ENCODE measurements around the gene UGT8.

Gene UGT8

DNA sequence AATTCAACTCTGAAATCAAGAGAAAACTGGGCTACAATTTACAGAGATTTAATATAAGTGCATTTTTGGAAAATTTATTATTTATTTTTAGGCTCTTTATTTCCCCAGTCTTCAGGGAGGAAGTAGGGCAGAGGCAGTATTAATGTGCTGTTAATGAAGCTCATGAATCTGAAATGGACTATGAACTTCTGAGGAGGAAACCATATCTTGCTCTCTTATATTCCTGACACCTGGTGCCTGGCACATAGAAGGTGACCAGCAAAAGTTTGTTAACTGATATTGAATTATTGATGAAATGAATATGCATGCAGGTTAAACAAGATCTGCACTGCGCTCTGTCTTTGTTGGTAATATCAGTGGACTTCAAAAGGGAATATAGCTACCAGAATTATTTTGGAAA is 55.1 kb downstream of the UGT8 start:
- Histone ChIP-seq H3K9me3 (ENCODE audit: severe bottlenecking) (no peaks in the 10 kb centered on the region), H3K27ac (no peak overlapping the region), H3K27me3 (ENCODE audit: insufficient read depth, low read depth, severe bottlenecking) (no peaks in the 10 kb centered on the region), H3K36me3 (no peaks in the 10 kb centered on the region), H3K4me3 (ENCODE audit: low read depth, low read length) (no peak overlapping the region)
- no peak for DNase-seq
- TF ChIP-seq, protein P1, sequence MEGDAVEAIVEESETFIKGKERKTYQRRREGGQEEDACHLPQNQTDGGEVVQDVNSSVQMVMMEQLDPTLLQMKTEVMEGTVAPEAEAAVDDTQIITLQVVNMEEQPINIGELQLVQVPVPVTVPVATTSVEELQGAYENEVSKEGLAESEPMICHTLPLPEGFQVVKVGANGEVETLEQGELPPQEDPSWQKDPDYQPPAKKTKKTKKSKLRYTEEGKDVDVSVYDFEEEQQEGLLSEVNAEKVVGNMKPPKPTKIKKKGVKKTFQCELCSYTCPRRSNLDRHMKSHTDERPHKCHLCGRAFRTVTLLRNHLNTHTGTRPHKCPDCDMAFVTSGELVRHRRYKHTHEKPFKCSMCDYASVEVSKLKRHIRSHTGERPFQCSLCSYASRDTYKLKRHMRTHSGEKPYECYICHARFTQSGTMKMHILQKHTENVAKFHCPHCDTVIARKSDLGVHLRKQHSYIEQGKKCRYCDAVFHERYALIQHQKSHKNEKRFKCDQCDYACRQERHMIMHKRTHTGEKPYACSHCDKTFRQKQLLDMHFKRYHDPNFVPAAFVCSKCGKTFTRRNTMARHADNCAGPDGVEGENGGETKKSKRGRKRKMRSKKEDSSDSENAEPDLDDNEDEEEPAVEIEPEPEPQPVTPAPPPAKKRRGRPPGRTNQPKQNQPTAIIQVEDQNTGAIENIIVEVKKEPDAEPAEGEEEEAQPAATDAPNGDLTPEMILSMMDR (IDR thresholded peaks at IDR 0.05; ENCODE audit: low read depth, low read length), result no peak

DNA sequence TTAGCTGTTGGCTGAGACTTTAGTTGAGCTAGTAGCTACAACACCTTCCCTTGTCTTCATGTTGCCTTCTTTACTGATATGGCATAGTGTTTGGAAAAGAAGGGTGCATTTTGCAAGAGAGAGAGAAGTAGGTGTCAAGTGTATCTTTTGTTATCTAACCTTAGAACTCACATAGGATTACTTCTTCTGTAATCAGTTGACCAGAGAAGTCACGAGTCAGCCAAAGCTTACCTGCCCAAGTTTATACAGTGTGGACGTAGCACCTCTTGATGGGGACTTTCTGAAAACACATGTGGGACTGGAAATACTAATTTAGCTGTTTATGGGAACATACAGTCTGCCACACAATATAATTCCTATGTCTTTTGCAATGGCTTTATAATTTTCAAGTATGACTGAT is 56.0 kb downstream of the UGT8 start:
- DNase-seq, result no peak
- TF ChIP-seq, protein P1 (IDR thresholded peaks at IDR 0.05; ENCODE audit: low read depth, low read length), result no peak
- Histone ChIP-seq H3K36me3 (no peaks in the 10 kb centered on the region), H3K4me3 (ENCODE audit: low read depth, low read length) (no peak overlapping the region), H3K27me3 (ENCODE audit: insufficient read depth, low read depth, severe bottlenecking) (no peaks in the 10 kb centered on the region), H3K9me3 (ENCODE audit: severe bottlenecking) (no peaks in the 10 kb centered on the region), H3K27ac (no peak overlapping the region)

DNA sequence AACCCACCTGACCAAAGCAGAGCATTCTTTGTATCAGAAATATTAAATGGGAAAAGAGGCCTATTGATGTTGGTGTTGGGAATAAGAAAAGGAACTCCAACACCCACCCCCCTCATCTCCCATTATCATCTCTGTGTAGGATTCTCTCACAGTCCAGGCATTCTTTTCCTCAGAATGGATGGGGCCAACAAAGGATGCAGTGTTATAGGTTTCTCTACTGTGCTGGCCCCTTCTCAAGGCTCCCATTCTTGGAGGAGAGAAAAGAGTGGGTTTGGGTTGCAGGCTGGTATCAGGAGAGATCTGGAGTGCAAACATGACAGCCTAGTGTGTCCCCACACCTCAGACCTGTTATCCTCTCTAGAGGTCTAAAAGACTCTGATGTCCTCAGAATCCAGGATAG is 59.6 kb downstream of the UGT8 start:
- Histone ChIP-seq H3K27me3 (ENCODE audit: insufficient read depth, low read depth, severe bottlenecking) (no peaks in the 10 kb centered on the region), H3K4me3 (ENCODE audit: low read depth, low read length) (no peak overlapping the region), H3K9me3 (ENCODE audit: severe bottlenecking) (no peaks in the 10 kb centered on the region), H3K27ac (no peak overlapping the region), H3K36me3 (no peaks in the 10 kb centered on the region)
- DNase-seq, result no peak
- TF ChIP-seq, protein P1 (IDR thresholded peaks at IDR 0.05; ENCODE audit: low read depth, low read length), result no peak

DNA sequence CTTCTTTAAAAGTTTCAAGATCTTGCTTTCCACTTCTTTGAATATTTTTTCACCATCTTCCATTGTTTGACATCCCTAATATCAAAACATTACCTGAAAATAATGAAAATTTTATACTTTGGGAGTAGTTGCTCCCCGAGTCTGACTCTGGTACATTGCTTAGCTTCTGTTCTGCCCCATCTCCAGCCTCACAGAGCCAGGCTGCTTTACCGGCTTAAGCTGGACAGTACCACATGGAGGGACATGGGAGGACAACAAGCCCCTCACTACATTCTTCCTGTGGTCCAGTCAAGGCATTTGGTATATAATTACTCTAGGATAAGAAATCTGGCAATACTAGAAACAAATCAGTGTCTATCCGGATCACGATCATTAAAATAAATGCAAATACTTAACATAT is 60.2 kb downstream of the UGT8 start:
- no peaks in the 10 kb centered on the region for H3K9me3 ChIP-seq (ENCODE audit: severe bottlenecking)
- no peaks in the 10 kb centered on the region for H3K27me3 ChIP-seq (ENCODE audit: insufficient read depth, low read depth, severe bottlenecking)
- DNase-seq, result no peak

DNA sequence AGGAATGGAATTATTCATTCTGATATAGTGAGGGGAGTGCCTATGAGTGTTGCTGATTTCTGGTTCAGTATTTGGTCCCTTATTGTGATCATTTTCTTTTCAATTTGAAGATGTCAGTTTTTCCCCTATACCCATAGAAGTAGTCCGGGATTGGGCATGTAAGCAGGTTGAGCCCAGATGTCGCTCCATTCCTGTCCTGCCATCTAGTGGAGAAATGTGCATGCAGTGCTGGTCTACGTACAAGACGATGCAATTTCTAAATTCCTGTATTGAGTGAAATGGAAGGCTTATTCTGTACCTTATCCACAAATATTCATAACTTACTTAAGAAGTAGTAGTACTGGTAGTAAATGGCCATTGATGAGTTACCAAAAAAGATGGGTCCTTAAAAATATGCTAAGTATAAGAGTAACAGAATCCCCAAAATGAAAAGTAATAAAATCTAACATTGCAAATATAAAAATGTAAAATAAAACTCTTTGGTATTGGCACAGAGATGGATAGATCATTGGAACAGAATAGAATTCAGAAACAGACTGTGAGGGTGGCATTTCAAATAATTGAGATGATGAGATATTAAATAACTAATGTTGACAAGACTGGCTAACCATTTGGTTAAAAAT is 60.9 kb downstream of the UGT8 start:
- DNase-seq, result peak; percentile 82
- Histone ChIP-seq H3K9me3 (ENCODE audit: severe bottlenecking) (no peaks in the 10 kb centered on the region), H3K4me3 (ENCODE audit: low read depth, low read length) (no peak overlapping the region), H3K27me3 (ENCODE audit: insufficient read depth, low read depth, severe bottlenecking) (no peaks in the 10 kb centered on the region), H3K27ac (no peak overlapping the region), H3K36me3 (no peaks in the 10 kb centered on the region)
- TF ChIP-seq, protein P1 (IDR thresholded peaks at IDR 0.05; ENCODE audit: low read depth, low read length), result peak; percentile 93

More for the DNA sequence above, 60.2 kb downstream of the UGT8 start:
- H3K36me3 ChIP-seq, result no peaks in the 10 kb centered on the region
- no peak overlapping the region for H3K4me3 ChIP-seq (ENCODE audit: low read depth, low read length)
- TF ChIP-seq, protein P1 (IDR thresholded peaks at IDR 0.05; ENCODE audit: low read depth, low read length), result no peak
- no peak overlapping the region for H3K27ac ChIP-seq

DNA sequence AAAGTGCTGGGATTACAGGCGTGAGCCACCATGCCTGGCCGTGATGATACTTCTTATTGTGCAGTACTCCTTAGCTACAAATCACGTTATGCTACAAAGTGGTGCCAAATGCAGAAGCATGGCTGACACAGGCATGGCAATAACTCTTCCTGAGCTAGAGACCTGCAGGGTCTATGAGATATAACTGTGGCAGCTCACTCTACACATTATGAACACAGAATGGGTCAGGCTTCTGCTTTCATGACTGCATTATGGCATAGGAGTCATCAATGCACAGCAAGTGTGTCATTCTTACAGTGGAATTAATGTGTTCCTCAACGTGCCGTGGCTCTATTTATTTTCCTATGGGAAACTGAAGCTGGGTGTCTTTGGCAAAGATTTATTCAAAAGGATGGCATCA is 64.5 kb downstream of the UGT8 start:
- H3K27ac ChIP-seq, result no peak overlapping the region
- H3K9me3 ChIP-seq (ENCODE audit: severe bottlenecking), result no peaks in the 10 kb centered on the region
- DNase-seq, result no peak
- TF ChIP-seq, protein P1 (IDR thresholded peaks at IDR 0.05; ENCODE audit: low read depth, low read length), result no peak
- H3K4me3 ChIP-seq (ENCODE audit: low read depth, low read length), result no peak overlapping the region
- H3K27me3 ChIP-seq (ENCODE audit: insufficient read depth, low read depth, severe bottlenecking), result no peaks in the 10 kb centered on the region
- peaks cover 20% of the 10 kb centered on the region for H3K36me3 ChIP-seq

Measured in WERI-Rb-1 (cell line).